Measurements from ENCODE around the gene MANEAL.
A peak's percentile ranks its signal among the peaks of the same experiment; 100 is the strongest.

MANEAL gene

GRCh38 chr1:37792943-37793686, 532 bp upstream of the MANEAL start:
- FAIRE-seq, result no peak

GRCh38 chr1:37794372-37795339, 1.0 kb downstream of the MANEAL start:
- no peak for FAIRE-seq

- FAIRE-seq, result no peak
Observed at GRCh38 chr1:37795340-37796125, 1.9 kb downstream of the MANEAL start.

GRCh38 chr1:37797750-37798345, 4.2 kb downstream of the MANEAL start:
- no peak for FAIRE-seq

GRCh38 chr1:37802439-37802838, 8.8 kb downstream of the MANEAL start:
- FAIRE-seq, result no peak

GRCh38 chr1:37807220-37807554, 13.5 kb downstream of the MANEAL start:
- no peak for FAIRE-seq

- FAIRE-seq, result no peak
Observed at GRCh38 chr1:37807555-37808368, 14.1 kb downstream of the MANEAL start, which contains the start of the genes C1orf122 and YRDC. C1orf122 (plus strand) TSS chr1:37807790; CDS start chr1:37808405, 615 bp downstream. YRDC (minus strand) TSS chr1:37808208; CDS start chr1:37808180, 28 bp downstream.

GRCh38 chr1:37808369-37809319, 15.0 kb downstream of the MANEAL start:
- FAIRE-seq, result no peak

GRCh38 chr1:37809942-37810341, 16.3 kb downstream of the MANEAL start:
- no peak for FAIRE-seq

- peak; percentile 93 for FAIRE-seq
Observed at GRCh38 chr1:37811027-37811655, 17.5 kb downstream of the MANEAL start.

- no peak for FAIRE-seq
Observed at GRCh38 chr1:37813529-37814145, 20.0 kb downstream of the MANEAL start.

- FAIRE-seq, result no peak
Observed at GRCh38 chr1:37814252-37814651, 20.6 kb downstream of the MANEAL start.

GRCh38 chr1:37817481-37817880, 23.8 kb downstream of the MANEAL start:
- no peak for FAIRE-seq

GRCh38 chr1:37821481-37821880, 27.8 kb downstream of the MANEAL start:
- FAIRE-seq, result no peak

- no peak for FAIRE-seq
Observed at GRCh38 chr1:37822906-37823815, 29.5 kb downstream of the MANEAL start.

- FAIRE-seq, result no peak
Observed at GRCh38 chr1:37824001-37824400, 30.4 kb downstream of the MANEAL start.

- no peak for FAIRE-seq
Observed at GRCh38 chr1:37825506-37825905, 31.9 kb downstream of the MANEAL start.

- FAIRE-seq, result no peak
Observed at GRCh38 chr1:37828410-37829074, 34.9 kb downstream of the MANEAL start.

Measured in G401.6 (cell line).